ENCODE results near the gene EIF2B1.

Gene EIF2B1

DNA sequence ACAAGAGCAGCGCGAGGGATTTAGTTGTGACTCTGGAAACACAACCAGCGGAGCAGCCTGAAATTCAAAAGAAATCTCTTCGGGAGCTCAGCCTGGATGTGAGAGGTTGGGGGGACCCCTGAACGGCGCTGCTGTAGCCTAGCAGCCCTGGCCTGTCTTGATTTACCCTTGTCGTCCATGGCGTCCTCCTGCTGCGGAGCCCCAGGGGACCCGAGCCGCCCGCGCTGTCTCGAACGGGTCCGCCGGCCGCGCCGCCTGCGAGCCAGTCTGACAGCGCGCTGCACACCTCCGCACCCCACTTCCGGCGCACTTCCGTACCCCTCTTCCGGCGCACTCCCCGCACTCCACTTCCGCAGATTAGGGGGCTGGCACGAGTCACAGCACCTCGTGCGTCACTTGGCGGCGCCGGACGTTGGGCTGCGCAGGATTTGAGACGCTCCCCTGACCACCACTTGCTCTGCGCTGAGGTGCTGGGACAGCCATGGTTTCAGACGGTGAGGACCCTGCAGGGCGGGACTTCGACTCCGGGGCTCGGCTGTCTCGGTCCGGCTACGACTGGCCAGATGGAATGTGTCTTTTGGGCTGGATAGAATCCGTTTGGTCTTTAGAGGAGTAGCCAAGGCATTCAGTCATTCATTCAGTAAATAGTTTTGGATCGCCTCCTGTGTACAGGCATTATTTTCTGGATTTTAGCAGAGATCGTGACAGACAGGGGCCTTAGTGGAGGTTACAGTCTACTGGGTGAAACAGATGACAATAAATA lies at the start of gene EIF2B1, which contains the start of gene GTF2H3:
Gene EIF2B1, minus strand, starts transcription at position 308 of the 763 bp plus-strand sequence. Its CDS starts 129 bp downstream, at position 179.
Gene GTF2H3, plus strand, starts transcription at position 451 of the 763 bp plus-strand sequence. Its CDS starts 31 bp downstream, at position 482.
- DNase-seq: peak; percentile 94 to 96

DNA sequence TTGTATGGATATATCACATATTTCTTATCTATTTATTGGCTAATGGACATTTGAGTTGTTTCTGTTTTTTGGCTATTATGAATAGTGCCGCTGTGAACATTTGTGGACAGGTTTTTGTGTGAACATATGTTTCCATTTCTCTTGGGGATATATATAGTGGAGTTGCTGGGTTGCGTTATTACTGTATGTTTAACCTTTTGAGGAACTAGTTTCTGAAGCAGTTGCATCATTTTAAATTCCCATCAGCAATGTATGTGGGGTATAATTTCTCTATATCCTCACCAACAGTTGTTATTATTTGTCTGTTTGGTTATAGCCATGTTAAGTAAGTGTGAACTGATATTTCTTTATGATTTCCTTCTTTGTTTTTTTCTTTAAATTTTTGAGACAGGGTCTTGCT lies 48.1 kb upstream of the EIF2B1 start:
- no peak for DNase-seq

DNA sequence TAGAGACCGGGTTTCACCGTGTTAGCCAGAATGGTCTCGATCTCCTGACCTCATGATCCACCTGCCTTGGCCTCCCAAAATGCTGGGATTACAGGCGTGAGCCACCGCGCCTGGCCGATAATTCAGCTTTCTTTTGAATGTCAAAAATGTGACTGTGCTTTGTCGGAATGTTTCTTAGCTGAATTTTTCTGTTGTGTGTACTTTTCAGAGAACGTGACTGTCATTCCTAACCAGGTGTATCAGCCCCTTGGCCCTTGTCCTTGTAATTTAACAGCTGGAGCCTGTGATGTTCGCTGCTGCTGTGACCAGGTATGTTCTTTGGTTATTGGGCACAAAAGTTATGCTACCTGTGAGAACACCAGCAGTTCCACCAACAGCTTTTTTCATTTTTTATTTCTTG lies 45.5 kb upstream of the EIF2B1 start:
- no peak for DNase-seq

DNA sequence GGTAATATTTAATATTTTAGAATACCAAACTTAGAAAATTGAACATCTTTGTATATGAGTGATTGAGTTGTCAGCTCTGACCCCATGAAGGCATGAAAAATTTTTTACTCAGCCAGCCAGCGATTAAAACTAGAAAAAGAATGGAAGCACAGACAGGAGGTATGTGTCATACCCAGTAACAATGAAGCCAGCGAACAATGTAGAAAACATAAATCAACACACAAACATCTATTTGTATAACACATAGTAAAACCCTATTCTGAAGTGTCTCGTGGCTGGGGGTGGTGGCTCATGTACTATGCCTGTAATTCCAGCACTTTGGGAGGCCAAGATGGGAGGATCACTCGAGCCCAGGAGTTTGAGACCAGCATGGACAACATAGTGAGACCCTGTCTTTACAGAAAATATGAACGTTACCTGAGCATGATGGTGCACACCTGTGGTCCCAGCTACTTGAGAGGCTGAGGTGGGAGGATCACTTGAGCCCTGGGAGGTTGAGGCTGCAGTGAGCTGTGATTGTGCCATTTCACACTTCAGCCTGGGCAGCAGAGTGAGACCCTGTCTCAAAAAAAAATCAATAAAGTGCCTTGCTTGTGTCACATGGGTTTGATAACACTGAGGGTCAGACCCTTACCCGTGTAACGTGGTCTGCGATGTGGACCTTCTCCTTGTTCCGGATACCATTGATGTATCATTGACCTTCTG lies 43.3 kb upstream of the EIF2B1 start:
- no peak for DNase-seq

DNA sequence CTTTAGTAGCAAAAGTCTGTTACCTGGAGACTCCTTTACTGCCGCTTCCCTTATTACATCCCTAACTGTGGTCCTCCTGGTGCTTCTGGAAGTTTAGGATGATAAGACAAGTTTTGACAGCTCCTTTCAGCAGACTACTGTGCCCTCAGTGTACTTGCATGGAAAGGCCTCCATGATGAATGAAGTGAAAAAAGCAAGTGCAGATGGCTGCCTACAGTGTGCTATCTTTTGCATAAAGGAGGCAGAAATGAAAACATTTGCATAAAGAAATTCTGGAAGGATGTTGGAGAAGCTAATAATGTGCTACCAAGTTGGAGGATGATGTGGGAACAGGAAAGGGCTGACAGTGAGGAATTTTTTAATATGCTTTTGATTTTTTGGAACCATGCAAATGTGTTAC lies 42.0 kb upstream of the EIF2B1 start:
- DNase-seq: no peak

DNA sequence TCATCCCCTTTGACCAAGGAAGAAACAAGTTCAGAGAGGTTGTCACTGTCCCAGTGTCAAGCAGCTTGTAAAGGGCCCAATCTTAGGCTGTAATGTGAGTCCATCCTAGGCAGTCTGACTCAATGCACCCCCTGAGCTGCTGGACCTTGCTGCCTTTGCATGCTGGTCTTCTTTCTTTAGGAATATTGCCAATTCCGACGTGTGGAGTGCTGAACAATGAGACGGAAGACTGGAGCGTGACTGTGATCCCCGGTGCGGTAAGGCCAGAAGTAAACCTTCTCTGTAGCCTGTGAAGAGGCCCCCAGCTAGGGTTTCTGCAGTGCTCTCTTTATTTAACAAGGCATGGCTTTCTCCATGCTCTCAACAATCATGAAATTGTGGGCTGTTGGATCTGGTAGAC lies 38.4 kb upstream of the EIF2B1 start:
- no peak for DNase-seq

DNA sequence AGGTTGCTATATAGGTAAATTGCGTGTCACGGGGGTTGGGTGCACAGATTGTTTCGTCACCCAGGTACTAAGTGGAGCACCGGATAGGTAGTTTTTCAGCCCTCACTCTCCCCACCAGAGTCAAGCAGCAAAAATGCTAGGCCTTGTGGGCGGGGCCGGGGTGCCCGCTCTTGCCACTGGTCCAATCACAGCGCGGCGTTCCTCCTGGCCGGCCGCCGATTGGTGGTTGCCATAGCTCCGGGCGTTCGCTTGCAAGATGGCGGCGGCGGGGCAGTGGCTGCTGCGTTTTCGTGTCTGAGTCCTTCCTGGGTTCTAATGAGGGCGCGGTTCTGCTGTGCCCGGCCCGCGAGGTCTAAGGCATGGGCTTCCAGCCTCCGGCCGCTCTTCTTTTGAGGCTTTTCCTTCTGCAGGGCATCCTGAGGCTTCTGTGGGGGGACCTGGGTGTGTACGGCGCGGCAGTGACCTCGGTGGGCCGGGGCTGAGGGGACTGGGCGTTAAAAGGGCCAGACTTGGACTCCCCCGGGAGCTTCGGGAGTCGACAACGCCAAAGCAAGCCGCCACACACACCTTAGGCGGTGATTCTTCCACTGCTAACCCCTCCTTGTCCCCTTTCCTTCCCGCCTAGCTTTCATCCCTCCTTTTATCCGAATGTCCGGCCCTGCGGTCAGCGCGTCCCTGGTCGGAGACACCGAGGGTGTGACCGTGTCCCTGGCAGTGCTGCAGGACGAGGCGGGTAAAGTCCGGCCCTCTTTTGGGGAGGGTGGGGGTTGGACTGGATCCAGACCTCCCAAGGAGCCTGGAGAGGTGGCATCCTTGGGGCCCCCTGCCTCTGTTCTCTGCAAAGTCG lies 37.6 kb upstream of the EIF2B1 start, which contains the start of gene TCTN2:
Gene TCTN2, plus strand, starts transcription at position 232 of the 847 bp plus-strand sequence. Its CDS starts 128 bp downstream, at position 360.
- DNase-seq: peak; percentile 77 to 92

DNA sequence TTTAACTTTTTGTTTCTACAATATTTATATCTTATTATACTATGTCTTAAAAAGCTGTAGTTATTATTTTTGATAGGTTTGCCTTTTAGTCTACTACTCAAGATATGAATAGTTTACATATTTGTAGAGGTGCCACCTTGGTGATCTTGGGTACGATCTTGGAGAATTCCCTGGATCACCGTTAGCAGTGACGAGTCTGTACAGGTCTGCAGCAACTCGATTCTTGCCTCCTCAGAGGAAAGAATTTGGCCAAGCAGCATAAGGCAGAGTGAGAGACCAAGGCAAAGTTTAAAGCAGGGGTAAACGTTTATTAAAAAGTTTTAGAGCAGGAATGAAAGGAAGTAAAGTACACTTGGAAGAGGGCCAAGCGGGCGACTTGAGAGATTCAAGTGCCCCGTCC lies 34.3 kb upstream of the EIF2B1 start:
- no peak for DNase-seq

DNA sequence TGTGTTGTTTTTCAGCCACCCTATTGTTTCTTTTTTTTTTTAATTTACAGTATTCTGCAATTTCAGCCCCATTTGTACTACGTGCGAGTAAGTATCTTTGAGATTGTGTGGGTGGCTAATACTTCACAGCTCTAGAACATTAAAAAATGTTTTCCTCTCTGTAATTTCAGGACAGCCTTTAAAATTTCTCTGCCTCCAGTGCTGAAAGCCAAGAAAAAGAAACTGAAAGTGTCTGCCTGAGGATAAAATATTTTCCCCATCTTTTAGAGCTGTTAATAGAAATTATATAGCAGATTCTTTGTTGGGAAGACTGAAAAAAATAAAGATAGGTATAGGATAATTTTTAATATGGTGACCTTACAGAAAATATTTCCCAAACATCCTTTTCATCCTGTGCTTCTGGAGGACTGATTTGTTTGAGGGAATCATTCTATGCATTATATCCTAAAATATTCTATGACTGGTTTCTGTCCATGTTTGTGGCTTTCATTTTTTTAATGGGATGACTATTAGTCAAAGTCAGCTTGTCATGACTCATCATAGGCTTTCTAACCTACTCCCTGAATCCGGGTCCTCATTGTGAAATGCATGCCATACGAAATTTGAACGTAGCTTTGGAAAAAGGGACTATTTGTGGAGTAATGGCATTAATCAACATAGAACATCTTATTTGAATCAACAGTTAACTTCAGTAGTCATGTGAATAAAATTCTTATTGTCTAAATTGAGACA lies 26.7 kb upstream of the EIF2B1 start:
- DNase-seq: no peak

DNA sequence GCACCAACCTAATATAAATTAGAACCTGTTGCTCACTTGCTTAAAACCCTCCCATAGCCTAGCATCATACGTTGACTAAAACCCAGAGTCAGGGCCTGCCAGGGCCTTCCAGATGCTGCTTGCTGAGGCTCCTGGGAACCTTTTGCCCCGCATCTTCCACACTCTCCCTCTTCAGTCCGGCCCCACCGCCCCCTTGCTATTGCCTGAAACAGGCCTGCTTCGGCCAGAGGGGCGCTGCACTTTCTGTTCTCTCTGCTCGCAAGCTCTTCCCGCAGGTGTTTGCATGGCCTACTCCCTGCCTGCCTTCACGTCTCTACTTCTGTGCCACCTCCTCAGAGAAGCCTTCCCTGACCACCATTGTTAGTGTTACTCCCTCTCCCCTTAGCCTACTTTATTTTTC lies 23.7 kb upstream of the EIF2B1 start:
- DNase-seq: no peak

DNA sequence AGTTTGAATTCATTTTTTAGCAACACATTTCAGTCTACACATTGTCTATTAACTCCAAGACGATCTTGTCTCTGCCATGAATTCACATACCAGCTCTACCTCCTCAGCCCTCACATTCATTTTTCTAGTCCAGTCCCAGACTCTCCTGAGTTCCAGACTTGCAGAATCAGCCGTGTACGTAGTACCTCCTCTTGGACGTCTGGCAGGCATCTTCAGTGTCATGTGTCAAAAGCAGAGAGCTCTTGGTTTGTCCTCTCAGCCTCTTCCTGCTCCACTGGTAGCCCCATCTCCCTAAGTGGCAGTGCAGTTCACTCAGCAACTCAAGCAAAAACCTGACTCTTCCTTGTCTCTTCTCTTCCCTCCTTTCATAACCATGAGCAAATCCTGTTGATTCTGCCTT lies 22.9 kb upstream of the EIF2B1 start:
- DNase-seq: no peak

DNA sequence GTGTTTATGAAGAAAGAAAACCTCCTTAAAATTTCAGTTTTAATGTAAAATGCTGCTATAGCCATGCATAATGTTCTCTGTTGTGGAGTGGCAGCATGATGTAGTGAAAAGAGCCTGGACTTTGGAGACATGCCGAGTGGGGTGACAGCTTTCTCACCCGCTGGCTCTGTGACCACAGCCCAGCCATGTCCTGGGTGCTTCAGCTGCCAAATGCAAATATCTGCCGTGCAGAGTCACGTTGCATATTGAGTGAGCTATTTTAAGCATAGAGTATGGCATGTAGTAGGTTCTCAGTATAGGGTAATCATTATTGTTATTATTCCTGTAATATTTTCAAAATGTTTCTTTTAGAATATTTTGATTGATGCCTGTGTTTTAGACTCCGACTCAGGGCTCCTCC lies 21.9 kb upstream of the EIF2B1 start:
- DNase-seq: no peak

DNA sequence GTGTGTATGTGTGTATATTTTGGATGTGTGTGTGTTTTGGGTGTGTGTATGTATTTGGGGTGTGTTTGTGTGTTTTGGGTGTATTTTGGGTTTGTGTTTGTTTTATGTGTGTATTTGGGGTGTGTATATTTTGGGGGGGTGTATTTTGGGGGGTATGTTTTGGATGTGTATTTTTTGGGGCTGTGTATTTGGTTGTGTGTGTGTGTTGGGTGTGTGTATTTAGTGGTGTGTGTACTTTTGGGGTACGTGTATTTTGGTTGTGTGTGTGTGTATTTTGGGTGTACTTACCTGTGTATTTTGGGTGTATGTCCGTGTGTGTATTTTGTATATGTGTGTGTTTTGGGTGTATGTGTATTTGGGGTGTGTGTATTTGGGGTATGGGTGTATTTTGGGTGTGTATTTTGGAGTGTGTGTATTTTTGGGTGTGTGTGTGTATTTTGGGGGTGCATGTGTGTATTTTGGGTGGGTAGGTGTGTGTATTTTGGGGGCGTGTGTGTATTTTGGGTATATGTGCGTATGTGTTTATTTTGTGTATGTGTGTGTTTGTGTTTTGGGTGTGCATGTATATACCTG lies 20.7 kb upstream of the EIF2B1 start:
- DNase-seq: no peak

DNA sequence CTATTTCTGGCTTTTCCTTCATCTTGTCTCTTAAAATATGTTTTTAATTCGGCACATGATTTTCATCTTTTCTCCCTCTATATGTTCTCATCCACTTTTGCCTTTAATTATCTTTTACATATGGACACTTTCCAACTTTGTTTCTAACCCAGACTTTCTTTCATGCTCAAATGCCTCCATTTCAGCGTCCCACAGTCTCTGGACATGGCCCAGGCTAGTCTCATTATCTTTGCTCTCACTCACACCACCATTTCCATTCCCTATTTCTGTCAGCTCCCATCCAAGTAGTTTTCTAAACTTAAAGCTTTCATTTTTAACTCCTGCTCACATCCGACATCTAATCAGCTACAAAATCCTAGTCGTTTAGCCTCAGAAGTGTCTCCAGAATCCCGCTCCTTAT lies 14.9 kb upstream of the EIF2B1 start:
- DNase-seq: no peak

DNA sequence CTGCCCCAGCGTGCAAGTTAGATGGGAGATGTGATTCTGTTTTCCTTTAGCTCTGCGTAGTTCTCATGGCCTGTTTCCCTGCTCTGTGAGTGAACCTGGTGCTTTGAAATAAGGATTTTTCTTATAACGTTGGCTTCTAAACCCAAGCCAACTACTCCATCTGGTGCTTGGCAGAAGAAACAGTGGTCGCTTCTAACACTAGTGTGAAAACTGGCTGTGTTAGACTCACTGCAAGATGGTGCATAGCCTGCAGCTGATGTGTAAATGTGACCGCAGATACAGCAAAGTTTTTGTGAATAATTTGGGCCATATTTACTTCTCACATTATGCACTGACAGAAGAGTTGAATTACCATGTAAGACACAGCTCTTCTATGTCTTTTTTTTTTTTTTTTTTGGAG lies 12.4 kb upstream of the EIF2B1 start:
- DNase-seq: peak; percentile 10 to 71

DNA sequence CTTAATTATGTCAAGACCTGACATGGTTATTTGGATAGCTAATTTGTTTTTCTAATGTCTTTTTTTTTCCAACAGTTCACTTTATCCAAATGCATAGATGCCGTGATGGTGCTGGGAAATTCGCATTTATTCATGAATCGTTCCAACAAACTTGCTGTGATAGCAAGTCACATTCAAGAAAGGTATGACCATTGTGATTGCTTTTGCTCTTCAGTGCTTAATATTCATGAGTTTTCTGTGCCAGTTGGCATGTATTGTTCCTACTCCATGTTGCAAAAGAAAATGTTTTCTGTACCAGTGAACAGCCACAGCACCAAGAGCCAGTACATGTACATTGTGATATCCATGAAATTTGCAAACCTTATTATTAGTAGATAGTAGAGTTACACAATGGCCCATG lies 11.9 kb upstream of the EIF2B1 start:
- no peak for DNase-seq

DNA sequence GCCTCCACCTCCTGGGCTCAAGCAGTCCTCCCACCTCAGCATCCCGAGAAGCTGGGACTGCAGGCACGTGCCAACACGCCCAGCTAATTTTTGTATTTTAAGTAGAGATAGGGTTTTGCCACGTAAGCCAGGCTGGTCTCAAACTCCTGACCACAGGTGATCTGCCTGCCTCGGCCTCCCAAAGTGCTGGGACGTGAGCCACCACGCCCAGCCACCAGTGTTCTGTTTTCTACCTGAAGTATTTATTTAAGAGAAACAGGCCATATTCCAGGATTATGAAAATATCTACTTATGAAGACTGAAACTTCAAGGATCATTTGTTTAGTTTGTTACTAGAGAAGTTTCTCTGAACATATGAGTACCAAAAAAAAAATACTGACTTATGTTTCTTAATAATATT lies 10.4 kb upstream of the EIF2B1 start:
- DNase-seq: no peak

DNA sequence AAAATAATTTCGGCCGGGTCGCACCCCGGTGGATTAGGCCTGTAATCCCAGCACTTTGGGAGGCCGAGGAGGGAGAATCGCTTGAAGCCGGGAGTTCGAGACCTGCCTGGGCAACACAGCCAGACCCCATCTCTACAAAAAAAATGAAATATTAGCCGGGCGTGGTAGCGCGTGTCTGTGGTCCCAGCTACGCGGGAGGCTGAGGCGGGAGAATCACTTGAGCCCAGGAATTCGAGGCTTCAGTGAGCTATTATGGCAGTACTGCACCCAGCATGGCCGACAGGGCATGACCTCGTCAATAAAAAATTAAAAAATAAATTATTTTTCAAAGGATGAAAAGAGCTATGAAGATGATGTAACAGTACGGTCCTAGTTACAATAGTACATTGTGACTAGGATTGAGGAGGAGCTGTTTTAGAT lies 666 bp upstream of the EIF2B1 start:
- no peak for DNase-seq

DNA sequence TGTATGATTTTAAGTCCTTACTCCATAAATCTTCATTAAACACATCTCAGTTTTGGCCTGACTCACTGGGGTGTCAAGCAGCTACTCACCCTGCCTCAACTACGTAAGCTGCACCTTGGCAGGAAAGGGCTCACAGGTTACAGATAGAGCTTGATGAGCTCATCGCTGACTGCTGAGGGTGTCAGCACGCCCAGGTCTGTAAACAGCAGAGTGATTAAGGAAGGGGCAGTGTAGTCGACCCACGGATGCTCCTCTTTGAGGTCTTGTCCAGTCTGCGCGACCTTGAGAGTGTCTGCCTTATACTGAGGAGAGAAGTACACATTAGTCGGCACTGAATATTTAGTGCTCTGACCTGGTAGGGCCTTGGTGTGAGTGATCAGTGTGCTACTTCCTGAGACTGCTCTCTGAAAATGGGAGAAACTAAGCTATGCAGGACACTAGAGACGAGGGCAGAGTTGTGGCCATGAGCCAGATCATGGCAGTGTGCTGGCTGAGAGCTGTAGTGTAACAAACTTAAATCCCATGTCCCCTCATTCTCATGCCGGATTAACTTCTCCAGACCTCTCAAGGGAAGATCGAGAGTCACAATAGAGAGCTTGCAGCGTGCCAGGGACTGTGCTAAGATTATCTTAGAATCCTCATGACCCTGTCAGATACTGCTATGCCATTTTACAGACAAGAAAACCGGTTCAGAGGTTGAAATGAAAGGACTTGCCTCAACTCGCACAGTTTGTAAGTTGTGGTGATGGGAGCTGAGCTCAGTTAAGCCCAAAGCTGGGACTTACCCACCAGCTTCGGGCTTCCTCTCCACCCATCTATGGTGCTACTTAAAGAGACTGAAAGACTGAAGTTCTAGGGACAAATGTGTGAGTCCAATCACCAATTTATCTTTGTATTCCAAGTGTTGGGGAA lies 11.6 kb downstream of the EIF2B1 start:
- DNase-seq: no peak

DNA sequence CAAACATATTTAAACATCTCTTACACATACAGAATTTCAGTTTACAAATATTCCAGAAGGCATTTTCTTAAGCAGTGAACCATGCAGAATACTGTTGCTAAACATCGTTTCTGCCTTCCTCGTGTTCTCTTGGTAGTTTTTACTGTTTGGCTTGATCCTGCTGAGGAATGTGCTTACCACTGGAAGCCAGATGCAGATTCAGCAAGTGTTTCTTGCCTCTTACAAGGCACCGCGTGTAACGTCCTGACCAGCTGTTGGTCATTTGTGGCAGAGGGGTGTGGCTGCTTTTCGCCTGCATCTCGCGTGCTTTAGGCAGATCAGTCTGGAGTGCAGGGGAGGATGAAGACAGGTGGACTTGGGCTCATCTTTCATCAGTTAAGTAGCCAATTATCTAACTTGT lies 12.4 kb downstream of the EIF2B1 start:
- no peak for DNase-seq

DNA sequence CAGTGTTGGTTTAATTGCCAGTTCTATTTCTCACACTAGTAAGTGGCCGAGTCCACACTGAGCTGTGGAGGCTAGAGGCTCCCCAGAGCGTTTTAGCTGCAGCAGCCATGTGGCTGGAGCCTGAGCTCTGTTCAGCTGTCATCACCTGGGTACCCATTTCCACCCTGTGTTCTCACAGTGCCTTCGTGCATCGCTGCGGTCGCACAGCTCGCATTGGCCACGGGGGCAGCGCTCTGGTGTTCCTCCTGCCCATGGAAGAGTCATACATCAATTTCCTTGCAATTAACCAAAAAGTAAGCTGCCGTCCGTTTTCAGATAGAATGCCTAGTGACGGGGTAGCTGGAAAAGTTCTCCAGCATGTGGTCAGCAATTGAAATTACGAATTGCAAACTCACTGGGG lies 15.9 kb downstream of the EIF2B1 start:
- no peak for DNase-seq

Measured in NCI-H446 (cell line).